Measurements from ENCODE around the gene ADORA2A. TPM values are rescaled to one million over a fixed set of nuclear protein-coding genes. Genes with fewer than 3 reads are reported as not detected.

The ADORA2A gene
- total RNA-seq, 1 donor from 2014 or later, result 7.2 TPM

DNA sequence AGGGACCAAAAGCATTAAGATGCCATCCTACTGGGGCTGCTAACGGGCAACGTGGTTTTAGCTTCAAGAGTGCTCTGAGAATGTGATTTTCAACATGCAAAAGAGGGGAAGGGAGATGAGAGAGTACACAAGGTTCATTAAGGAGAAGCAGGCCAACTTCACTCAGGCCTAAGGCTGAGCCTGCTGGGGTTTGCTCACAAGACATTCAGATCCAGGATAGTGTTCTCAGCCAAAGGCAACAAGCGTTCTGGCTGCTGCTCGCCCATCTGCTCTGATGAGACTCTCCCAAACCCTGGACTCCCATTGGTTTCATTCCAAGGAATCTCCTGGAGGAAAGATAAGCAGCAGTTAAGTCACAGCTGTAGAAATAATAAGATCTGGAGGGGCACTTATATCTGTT, 44.2 kb downstream of the ADORA2A start:
- Mint-ChIP-seq H3K36me3 (no peaks in the 10 kb centered on the region), H3K4me1 (ENCODE audit: unreplicated experiment) (peaks cover 11% of the 10 kb centered on the region), H3K4me3 (no peak overlapping the region), H3K27me3 (no peaks in the 10 kb centered on the region), H3K27ac (no peak overlapping the region), H3K9me3 (no peaks in the 10 kb centered on the region)
- TF ChIP-seq, protein P1, sequence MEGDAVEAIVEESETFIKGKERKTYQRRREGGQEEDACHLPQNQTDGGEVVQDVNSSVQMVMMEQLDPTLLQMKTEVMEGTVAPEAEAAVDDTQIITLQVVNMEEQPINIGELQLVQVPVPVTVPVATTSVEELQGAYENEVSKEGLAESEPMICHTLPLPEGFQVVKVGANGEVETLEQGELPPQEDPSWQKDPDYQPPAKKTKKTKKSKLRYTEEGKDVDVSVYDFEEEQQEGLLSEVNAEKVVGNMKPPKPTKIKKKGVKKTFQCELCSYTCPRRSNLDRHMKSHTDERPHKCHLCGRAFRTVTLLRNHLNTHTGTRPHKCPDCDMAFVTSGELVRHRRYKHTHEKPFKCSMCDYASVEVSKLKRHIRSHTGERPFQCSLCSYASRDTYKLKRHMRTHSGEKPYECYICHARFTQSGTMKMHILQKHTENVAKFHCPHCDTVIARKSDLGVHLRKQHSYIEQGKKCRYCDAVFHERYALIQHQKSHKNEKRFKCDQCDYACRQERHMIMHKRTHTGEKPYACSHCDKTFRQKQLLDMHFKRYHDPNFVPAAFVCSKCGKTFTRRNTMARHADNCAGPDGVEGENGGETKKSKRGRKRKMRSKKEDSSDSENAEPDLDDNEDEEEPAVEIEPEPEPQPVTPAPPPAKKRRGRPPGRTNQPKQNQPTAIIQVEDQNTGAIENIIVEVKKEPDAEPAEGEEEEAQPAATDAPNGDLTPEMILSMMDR (conservative IDR thresholded peaks at IDR 0.05), result no peak
- DNase-seq (ENCODE audit: extremely low spot score, unreplicated experiment), result no peak

DNA sequence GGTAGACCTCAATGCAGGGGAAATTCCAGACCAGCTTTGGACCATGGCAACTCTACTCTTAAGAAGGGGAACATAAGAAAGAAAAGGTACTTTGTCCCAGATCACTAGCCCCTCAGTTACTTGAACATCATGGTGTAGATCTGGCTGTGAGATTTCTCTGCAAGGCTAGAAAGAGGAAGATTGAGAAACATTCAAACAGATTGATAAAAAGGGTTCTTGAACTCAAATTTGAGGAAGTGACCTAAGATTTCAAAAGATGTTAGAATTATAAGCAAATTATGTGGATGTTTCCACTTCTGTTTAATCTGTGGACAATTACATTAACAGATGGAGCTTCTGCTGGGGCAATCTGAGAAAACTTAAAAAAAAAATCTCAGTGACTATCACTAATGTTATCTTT, 45.9 kb downstream of the ADORA2A start:
- Mint-ChIP-seq H3K4me1 (ENCODE audit: unreplicated experiment) (no peaks in the 10 kb centered on the region), H3K4me3 (no peak overlapping the region), H3K27me3 (no peaks in the 10 kb centered on the region), H3K36me3 (no peaks in the 10 kb centered on the region), H3K9me3 (no peaks in the 10 kb centered on the region), H3K27ac (no peak overlapping the region)
- TF ChIP-seq, protein P1 (conservative IDR thresholded peaks at IDR 0.05), result no peak
- no peak for DNase-seq (ENCODE audit: extremely low spot score, unreplicated experiment)

DNA sequence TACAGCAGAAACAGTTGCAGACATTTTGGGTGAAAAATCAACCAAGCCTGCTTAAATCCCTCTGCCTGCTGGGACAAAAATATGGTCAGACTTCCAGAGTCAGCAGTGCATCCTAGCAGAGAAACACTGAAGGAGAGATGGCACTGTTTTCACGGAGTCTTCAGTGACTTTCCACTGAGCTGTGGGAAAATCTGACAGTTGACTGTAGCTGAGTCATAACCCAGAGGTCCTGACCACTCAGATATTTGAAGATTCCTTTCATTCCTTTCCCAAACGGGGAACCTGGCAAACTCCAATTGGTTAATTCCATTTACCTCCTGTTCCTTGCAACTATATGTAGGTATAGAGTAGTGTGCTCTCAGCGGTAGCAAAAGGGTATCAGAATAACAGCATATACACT, 46.8 kb downstream of the ADORA2A start:
- TF ChIP-seq, protein P1 (conservative IDR thresholded peaks at IDR 0.05), result no peak
- no peaks in the 10 kb centered on the region for H3K4me1 Mint-ChIP-seq (ENCODE audit: unreplicated experiment)
- no peaks in the 10 kb centered on the region for H3K27me3 Mint-ChIP-seq
- no peak overlapping the region for H3K27ac Mint-ChIP-seq
- H3K36me3 Mint-ChIP-seq, result no peaks in the 10 kb centered on the region
- no peak overlapping the region for H3K4me3 Mint-ChIP-seq
- DNase-seq (ENCODE audit: extremely low spot score, unreplicated experiment), result no peak
- H3K9me3 Mint-ChIP-seq, result no peaks in the 10 kb centered on the region

DNA sequence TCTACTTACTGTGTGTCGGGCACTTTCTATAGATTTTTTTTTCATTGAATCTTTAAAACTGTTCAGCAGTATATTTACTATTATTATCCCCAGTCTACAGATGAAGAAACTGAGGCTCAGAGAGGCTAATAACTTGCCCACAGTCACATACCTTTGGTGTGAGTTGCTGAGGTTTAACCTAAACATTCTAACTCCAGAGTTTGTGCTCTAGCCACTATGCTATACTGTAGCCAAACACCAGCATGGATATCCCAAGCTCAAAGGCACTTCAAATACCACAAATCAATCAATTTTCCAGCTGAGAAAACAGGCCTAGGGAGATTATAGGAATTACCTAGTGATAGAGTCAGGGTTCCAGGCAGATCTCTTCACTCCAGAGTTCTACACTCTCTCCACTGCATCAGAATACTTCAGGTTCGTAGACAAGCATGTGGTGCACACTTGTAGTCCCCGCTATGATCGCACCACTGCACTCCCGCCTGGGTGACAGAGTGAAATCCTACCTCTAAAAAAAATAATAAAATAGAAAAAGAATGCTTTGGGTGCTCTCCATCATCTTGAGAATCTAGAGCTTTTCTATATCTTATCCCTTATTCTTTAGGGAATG, 47.4 kb downstream of the ADORA2A start:
- TF ChIP-seq, protein P1 (conservative IDR thresholded peaks at IDR 0.05), result no peak

DNA sequence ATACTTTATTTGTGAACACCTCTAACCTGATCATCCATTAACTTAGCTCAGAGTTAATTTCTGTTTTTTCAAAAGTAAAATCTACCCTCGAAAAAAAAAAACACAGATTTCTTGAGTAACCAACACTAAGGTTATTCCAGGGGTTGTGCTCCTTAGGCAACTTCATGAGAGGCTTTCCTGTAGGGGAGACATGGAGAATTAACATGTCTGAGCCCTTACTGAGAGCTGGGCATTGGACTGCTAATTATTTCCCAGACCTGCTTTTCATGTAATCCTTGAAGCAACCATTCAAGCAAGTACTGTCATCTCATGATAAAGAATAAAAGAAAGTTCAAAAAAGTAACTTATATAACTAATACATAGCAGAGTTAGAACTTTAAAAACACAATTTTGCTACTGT, 54.2 kb downstream of the ADORA2A start:
- Mint-ChIP-seq H3K27me3 (no peaks in the 10 kb centered on the region), H3K9me3 (no peaks in the 10 kb centered on the region), H3K36me3 (no peaks in the 10 kb centered on the region), H3K4me3 (no peak overlapping the region), H3K4me1 (ENCODE audit: unreplicated experiment) (peaks cover 25% of the 10 kb centered on the region), H3K27ac (no peak overlapping the region)
- TF ChIP-seq, protein P1 (conservative IDR thresholded peaks at IDR 0.05), result no peak
- no peak for DNase-seq (ENCODE audit: extremely low spot score, unreplicated experiment)

More for the DNA sequence above, 47.4 kb downstream of the ADORA2A start:
- H3K9me3 Mint-ChIP-seq, result no peaks in the 10 kb centered on the region
- no peak overlapping the region for H3K27ac Mint-ChIP-seq
- H3K27me3 Mint-ChIP-seq, result no peaks in the 10 kb centered on the region
- no peak for DNase-seq (ENCODE audit: extremely low spot score, unreplicated experiment)
- no peaks in the 10 kb centered on the region for H3K4me1 Mint-ChIP-seq (ENCODE audit: unreplicated experiment)
- H3K4me3 Mint-ChIP-seq, result no peak overlapping the region
- H3K36me3 Mint-ChIP-seq, result no peaks in the 10 kb centered on the region

DNA sequence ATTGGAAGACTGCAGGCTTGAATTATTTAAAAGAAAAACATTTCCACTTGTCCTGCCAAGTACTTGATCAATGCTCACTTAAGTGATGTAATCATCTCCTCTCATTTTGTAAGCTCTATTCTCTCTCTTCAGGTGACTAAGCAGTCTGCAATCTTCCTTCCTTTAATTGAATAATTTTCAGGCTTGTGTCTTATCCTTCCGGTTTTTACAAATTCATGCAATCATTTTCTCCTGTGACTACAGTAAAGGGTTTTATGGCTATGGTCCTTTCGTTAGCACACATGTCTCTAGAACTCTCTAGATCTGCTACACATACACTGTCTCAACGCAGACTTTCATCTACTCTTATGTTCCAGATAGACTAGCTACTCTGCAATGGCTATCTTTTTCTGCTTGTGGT, 55.2 kb downstream of the ADORA2A start:
- Mint-ChIP-seq H3K4me3 (no peak overlapping the region), H3K9me3 (no peaks in the 10 kb centered on the region), H3K4me1 (ENCODE audit: unreplicated experiment) (peaks cover 25% of the 10 kb centered on the region), H3K27ac (peak overlapping the region; percentile 27), H3K27me3 (no peaks in the 10 kb centered on the region), H3K36me3 (no peaks in the 10 kb centered on the region)
- TF ChIP-seq, protein P1 (conservative IDR thresholded peaks at IDR 0.05), result no peak
- DNase-seq (ENCODE audit: extremely low spot score, unreplicated experiment), result no peak

Data from type B pancreatic cell (in vitro differentiated cells).